ENCODE data around the gene KRTAP20-2.

Gene KRTAP20-2

GRCh38 chr21:30623362-30623761 lies 11.6 kb upstream of the KRTAP20-2 start:
- CTCF ChIA-PET = no interaction called here
- DNase-seq (ENCODE audit: low spot score) = no peak
- TF ChIP-seq, protein P1, sequence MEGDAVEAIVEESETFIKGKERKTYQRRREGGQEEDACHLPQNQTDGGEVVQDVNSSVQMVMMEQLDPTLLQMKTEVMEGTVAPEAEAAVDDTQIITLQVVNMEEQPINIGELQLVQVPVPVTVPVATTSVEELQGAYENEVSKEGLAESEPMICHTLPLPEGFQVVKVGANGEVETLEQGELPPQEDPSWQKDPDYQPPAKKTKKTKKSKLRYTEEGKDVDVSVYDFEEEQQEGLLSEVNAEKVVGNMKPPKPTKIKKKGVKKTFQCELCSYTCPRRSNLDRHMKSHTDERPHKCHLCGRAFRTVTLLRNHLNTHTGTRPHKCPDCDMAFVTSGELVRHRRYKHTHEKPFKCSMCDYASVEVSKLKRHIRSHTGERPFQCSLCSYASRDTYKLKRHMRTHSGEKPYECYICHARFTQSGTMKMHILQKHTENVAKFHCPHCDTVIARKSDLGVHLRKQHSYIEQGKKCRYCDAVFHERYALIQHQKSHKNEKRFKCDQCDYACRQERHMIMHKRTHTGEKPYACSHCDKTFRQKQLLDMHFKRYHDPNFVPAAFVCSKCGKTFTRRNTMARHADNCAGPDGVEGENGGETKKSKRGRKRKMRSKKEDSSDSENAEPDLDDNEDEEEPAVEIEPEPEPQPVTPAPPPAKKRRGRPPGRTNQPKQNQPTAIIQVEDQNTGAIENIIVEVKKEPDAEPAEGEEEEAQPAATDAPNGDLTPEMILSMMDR (conservative IDR thresholded peaks at IDR 0.05; ENCODE audit: low read depth) = no peak
- H3K27ac ChIP-seq = no peak overlapping the region
- POLR2A ChIA-PET (ENCODE audit: low non-redundant PET) = no interaction called here

DNA sequence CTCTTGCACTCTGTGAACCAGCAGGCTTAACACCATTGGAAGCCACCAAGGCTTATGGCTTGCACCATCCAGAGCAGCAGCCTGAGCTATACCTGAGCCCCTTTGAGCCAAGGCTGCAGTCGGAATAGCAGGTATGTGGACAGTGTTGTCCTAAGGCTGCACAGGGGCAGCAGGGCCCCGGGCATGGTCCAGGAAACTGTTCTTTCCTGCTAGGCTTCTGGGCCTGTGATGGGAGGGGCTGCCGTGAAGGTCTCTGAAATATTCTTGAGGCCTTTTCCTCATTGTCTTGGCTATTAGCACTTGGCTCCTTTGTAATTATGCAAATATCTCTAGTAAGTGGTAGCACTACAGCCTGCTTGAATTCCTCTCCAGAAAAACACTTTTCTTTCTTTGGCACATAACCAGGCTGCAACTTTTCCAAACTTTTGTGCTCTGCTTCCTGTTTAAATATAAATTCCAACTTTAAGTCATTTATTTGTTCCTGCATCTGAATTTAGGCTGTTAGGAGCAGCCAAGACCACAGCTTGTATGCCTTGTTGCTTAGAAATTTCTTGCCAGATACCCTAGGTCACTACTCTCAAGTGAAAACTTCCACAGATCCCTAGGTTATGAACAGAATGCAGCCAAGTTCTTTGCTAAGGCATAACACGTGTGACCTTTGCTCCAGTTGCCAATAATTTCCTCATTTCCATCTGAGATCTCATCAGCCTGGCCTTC lies 9.4 kb upstream of the KRTAP20-2 start:
- ChIA-PET CTCF (no interaction called here), POLR2A (ENCODE audit: low non-redundant PET) (no interaction called here)

DNA sequence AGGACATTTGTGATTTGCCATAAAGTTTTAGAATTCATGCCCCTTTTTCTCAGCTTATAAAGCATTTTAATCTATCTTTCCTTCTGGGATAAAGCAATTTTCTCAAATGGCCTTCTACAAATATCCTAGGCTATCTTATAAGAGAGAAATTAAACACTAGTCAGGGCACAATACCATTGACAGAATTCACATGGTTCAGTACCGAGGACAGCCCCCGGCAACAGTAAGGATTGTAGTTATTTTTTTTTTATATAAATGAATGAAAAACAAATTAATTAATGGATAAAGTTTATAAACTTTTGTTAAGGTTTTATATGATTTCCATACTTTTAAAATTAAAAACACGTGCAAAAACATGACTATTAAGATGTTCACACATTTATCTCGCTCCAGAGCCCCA lies 6.9 kb upstream of the KRTAP20-2 start:
- TF ChIP-seq, protein P1 (conservative IDR thresholded peaks at IDR 0.05; ENCODE audit: low read depth) = no peak
- ChIA-PET CTCF (interaction anchor here (0.6 kb wide), 1 partner anchor 412 kb away, joined by 3 read pairs; no protein-coding TSS in a partner anchor), POLR2A (ENCODE audit: low non-redundant PET) (no interaction called here)
- no peak for DNase-seq (ENCODE audit: low spot score)
- no peak overlapping the region for H3K27ac ChIP-seq

More for the DNA sequence above, 9.4 kb upstream of the KRTAP20-2 start:
- H3K27ac ChIP-seq = no peak overlapping the region
- no peak for DNase-seq (ENCODE audit: low spot score)
- TF ChIP-seq, protein P1 (conservative IDR thresholded peaks at IDR 0.05; ENCODE audit: low read depth) = no peak

- CTCF ChIA-PET = interaction anchor here (0.7 kb wide), 1 partner anchor 370 kb away, joined by 3 read pairs; no protein-coding TSS in a partner anchor
Measured at GRCh38 chr21:30629200-30629599, 5.8 kb upstream of the KRTAP20-2 start.

GRCh38 chr21:30638686-30639085 lies 3.7 kb downstream of the KRTAP20-2 start:
- ChIA-PET CTCF (interaction anchor here (0.9 kb wide), 1 partner anchor 74 kb away, joined by 3 read pairs; no protein-coding TSS in a partner anchor), POLR2A (ENCODE audit: low non-redundant PET) (no interaction called here)
- TF ChIP-seq, protein P1 (conservative IDR thresholded peaks at IDR 0.05; ENCODE audit: low read depth) = no peak
- no peak for DNase-seq (ENCODE audit: low spot score)
- no peak overlapping the region for H3K27ac ChIP-seq

More at GRCh38 chr21:30629200-30629599, 5.8 kb upstream of the KRTAP20-2 start:
- POLR2A ChIA-PET (ENCODE audit: low non-redundant PET) = no interaction called here
- no peak for DNase-seq (ENCODE audit: low spot score)
- TF ChIP-seq, protein P1 (conservative IDR thresholded peaks at IDR 0.05; ENCODE audit: low read depth) = no peak
- no peak overlapping the region for H3K27ac ChIP-seq

GRCh38 chr21:30642564-30642963 lies 7.6 kb downstream of the KRTAP20-2 start, which contains the start of gene KRTAP20-3:
Gene KRTAP20-3, plus strand, starts transcription at chr21:30642864.
- DNase-seq (ENCODE audit: low spot score) = no peak
- CTCF ChIA-PET = no interaction called here
- POLR2A ChIA-PET (ENCODE audit: low non-redundant PET) = no interaction called here
- TF ChIP-seq, protein P1 (conservative IDR thresholded peaks at IDR 0.05; ENCODE audit: low read depth) = no peak
- H3K27ac ChIP-seq = no peak within 1 kb of the TSS

Measured in RWPE1 (cell line).